GM20000 (cell line): Measurements from ENCODE around the gene RNF186.

Experiments
- DNase-seq: peaks from one replicate; pipeline ENCODE4 v3.0.0; 2012; ENCODE audit warnings: low spot score
- TF ChIP-seq, protein P1 (sequence below): IDR thresholded peaks from 2 replicates; pipeline ENCODE4 v1.5.1; 2012; ENCODE audit warnings: mild to moderate bottlenecking, control low read depth; ENCODE audit errors: extremely low read depth, missing control alignments

RNF186 gene

DNA sequence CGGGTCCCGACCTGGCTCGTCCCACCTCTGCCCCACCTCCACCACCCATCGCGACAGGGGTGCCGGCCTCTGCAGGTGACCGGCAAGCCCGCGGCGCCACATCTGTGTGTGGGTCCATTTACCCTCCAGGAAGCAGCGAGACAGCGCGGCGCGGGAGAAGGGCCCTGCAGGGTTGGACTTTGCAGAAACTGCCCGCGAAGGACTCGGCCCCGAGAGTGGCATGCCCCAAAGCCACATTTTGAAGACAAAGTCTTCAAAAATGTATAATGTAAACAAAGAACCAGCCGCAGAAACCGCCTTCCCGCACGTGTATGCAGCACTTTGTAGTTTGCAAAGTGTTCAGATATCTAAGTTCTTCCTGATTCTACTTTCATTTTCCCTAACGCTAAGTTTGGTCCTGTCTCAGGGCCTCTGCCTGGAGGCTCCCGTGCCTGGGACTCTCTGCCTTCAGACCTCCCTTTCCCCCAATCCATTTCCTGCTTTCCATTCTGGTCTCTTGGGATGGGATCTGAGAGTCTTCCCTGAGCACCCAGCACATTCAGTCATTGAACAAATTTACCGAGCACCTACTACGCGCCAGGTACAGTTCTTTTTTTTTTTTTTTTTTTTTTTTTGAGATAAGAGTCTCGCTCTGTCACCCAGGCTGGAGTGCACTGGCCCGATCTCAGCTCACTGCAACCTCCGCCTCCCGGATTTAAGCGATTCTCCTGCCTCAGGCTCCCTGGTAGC is 14.8 kb downstream of the RNF186 start:
- DNase-seq, result peak; percentile 81
- TF ChIP-seq, protein P1, sequence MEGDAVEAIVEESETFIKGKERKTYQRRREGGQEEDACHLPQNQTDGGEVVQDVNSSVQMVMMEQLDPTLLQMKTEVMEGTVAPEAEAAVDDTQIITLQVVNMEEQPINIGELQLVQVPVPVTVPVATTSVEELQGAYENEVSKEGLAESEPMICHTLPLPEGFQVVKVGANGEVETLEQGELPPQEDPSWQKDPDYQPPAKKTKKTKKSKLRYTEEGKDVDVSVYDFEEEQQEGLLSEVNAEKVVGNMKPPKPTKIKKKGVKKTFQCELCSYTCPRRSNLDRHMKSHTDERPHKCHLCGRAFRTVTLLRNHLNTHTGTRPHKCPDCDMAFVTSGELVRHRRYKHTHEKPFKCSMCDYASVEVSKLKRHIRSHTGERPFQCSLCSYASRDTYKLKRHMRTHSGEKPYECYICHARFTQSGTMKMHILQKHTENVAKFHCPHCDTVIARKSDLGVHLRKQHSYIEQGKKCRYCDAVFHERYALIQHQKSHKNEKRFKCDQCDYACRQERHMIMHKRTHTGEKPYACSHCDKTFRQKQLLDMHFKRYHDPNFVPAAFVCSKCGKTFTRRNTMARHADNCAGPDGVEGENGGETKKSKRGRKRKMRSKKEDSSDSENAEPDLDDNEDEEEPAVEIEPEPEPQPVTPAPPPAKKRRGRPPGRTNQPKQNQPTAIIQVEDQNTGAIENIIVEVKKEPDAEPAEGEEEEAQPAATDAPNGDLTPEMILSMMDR, result no peak

DNA sequence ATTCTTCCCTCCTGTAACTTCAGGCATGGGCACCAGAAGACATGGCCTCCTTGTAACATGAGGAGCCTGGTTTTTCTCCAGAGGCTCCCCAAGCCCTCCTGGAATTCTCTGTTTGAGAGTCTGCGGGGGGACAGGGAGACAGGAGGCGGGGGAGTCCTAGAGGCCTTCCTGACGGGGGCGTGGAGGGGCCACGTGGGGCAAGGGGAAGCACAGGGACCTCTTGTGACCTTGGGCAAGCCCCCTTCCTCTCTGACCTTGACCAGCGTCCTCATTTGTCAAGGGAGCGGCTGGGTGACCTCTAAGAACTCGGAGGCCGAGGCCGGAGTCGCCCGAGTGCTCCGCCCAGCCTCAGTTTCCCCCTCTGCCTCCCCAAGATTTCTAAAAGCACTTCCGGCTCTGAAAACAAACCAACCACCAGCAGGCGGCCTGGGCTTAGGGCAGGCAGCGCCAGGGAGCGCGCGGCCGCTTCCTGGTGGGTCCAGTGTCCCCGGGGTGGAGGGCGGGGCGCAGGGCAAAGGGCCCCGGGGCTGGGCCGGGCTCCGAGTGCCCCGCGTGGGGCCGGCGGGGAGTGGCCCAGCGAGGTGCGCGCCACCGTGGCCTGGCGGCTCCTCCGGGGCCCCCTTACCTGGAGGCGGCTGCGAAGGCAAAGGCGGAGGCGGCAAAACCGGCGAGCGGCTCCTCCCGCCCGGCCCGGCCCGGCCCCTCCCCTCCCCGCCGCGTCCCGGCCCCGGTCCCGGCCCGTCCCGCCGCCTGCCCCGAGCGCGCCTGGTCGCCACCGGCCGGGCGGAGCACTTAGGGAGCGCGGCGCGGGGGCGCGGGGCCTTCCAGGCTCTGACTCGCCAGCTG is 15.6 kb downstream of the RNF186 start, which contains the start of gene TMCO4:
Gene TMCO4 (minus strand): TSS at position 687 of the 846 bp plus-strand sequence. CDS start 19,158 bp downstream, outside the sequence.
- DNase-seq, result peak; percentile 84
- TF ChIP-seq, protein P1, result peak; percentile 7

DNA sequence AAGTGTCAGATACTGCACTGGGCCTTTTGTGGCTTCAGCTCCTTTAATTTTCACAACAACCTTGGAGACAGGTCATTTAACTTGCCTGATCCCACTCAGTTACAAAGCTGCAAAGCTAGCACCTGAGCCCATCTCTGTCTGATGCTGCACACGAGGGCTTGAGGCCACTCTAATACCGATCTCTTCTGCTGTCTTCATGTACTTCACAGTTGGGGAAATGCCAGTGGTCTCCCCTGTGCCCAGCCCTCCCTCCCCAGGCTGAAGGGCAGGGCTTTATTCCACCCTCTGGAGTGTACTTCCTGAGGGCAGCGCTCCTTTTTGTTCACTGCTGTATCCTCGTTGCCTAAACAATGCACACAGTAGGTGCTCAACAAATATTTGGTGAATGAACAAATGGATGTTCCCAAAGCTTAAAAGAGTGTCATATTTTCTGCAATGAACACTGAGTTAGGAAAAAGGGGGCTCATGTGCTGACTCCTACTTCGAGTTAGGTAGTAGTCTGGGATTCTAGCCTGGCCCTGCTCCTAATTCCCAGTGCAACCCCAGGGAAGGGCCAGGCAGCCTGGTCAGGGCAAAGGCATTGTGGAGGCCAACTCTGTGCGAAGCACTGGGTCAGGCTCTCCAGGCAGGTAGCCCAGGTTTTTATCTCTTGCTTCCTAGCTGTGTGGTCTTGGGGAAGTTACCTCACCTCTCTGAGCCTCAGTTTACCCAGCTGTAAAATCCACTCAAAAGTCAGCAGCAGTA is 16.4 kb downstream of the RNF186 start:
- no peak for DNase-seq
- TF ChIP-seq, protein P1, result no peak

DNA sequence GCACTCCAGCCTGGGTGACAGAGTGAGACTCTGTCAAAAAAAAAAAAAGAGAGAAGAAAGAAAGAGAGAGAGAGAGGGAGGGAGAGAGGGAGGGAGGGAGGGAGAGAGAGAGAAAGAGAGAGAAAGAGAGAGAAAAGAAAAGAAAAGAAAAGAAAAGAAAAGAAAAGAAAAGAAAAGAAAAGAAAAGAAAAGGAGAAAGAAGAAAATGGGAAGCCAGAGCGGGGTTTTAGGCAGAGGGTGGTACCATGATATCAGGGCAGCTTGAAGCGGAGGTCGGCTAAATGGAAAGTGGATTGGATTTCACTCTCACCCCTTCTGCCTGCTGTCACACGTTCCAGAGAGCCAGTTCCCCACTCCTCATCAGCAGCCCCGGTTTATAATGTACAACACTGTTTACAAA is 17.3 kb downstream of the RNF186 start:
- TF ChIP-seq, protein P1, result no peak

DNA sequence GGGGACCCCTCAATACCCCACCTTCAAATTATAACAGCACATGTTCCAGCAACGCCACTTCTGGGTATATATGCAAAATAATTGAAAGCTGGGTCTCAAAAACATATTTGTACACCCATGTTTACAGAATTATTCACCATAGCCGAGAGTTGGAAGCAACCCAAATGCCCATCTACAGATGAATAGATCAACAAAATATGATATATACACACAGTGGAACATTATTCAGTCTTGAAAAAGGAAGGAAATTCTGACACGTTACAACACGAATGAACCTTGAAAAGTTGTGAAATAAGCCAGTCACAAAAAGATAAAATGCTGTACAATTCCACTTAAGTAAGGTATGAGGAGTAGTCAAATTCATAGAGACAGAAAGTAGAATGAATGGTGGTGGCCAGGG is 20.5 kb downstream of the RNF186 start:
- TF ChIP-seq, protein P1, result no peak
- no peak for DNase-seq

More for the DNA sequence above, 17.3 kb downstream of the RNF186 start:
- DNase-seq, result no peak

DNA sequence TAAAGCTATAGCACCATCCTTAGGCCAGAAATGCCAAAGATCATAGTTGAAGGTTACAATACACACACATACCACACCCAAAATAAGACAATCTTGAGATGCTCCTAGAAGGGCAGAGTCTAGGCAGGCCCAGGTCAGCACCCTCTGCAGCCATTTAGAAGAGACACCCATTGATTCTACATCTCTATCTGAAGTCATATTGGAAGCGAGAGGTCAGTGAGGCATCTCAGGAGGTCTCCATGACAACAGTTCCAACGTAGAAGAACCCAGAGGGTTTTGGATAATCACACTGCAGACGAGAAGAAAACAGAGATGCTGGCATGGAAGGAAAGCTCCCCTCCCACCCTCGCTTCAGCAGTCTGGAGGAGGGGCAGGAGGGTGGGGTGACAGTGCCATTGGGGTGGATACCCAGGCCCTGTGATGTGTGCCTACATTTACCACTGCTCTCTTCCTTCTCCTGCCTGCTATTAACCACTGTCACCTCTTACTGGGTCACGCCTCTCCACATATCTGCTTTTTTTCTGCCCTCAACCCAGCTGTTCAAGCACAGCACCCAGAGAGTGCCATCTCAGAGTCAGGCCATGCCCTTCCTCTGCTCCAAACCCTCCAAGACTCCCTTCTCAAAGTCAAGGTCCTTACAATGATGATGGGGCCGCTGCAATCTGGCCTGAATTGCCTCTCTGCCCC is 21.6 kb downstream of the RNF186 start:
- DNase-seq, result no peak
- TF ChIP-seq, protein P1, result no peak
